Measurements from ENCODE around the gene LAPTM5.
"Not testable (repeated sequence)": the region's sequence is repeated elsewhere in the genome, so short reads cannot be mapped to it uniquely, and the experiment has no call there.

The LAPTM5 gene, protein sequence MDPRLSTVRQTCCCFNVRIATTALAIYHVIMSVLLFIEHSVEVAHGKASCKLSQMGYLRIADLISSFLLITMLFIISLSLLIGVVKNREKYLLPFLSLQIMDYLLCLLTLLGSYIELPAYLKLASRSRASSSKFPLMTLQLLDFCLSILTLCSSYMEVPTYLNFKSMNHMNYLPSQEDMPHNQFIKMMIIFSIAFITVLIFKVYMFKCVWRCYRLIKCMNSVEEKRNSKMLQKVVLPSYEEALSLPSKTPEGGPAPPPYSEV

DNA sequence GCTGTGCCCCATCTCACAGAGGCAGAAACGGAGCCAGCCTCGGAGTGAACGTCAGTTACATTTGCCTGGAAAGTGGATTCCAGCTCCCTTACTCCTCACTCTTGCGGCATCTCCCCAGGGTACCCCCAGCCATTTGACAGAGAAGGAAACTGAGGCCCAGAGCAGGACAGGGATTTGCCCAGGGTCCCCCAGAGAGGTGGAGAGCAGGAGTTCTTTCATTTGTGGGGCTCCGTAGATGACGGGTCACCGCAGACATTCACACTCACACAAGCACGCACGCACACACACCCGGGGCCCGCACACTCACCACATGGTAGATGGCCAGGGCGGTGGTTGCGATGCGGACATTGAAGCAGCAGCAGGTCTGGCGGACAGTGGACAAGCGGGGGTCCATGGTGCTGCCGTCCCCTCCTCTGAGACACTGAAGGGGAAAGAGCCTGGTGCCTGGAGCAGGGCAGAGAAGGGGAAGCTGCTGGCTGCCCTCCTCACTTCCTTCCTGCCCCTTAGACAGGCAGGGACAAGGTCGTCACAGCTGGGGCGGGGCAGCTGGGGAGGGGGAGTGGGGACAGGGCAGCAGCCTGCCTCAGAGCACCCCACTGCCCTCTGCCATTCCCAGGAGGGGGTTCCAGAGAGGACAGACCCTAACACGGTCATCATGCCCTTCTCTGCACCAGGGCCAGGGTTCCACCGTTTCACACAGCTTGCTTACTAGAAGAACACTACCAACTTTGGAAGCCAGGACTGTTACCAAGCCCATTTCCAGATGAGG lies at the start of gene LAPTM5:
LAPTM5 (minus strand) TSS at position 423 of the 769 bp plus-strand sequence; CDS start at position 394, 29 bp downstream.
- DNase-seq (ENCODE audit: low read depth) = no peak

DNA sequence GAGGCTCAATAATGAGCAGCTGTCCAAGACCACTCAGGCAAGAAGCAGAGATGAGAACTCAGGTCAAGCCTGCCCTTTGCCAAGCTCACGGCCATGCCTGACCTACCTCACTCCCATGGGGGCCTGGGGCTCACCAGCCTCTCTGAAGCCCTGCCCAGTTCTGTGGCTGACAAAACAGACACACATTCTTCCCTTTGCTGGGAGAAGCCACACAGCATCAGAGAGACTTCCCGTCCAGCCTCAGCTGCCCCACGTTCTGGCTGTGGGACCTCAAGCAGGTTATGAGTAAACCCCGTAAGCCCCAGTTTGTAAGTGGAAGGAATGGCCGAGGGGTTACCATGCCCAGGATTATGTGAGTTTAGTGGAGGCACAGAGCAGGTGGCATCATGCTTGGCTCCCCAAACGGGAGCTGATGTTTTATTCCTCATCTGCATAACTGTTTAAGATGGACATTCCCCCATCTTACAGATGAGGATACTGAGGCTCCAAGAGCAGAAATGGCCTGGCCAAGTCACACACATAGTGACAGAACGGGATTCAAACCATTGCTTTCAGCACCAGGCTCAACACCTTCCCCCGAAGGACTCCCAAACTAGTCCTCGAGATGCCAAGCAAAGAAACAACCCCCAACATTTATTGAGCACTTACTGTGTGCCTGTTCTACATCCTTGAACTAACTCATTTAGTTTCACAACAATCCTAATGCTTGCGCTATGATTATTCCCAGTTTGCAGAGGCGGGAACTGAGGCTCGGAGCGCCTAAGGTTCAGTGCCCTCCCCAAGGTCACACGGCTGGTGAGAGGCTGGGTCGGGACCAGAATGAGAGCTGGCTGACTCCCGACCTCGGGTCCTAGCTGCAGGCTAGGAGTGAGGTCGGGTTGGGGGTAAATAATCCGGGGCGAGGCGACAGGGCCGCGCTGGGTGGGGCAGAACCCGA lies 49.1 kb upstream of the LAPTM5 start:
- DNase-seq (ENCODE audit: low read depth) = no peak

DNA sequence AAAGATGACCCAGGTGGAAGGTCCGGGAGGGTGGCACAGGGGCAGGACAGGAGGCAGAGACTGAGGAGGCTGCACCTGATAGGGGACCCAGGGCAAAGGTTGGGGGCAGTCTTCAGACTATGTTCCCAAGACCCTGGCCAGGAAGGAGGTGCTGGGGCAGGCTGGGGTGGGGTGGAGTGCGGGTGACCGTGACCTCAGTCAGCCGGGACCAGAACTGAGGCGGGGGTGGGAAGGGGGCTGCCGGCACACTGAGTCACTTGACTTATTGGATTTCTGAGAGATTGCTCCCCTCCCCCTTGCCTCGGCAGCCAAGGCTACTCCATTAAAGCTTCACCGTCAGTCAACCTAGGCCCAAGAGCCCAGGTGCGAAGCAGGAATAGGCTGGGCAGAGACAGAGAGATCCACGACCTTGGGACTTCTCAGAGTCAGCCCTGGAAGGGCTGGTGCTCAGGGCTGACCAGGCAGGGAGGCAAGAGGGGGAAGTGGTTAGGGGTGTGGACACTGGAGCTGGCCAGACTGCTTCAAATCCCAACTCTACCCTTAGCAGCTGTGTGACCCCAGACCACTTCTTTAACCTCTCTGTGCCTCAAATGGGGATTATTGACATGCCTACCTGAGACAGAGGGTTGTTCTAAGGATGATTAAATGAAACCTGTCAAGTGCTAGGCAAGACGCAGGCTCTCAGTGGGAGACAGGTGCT lies 47.9 kb upstream of the LAPTM5 start:
- no peak for DNase-seq (ENCODE audit: low read depth)

DNA sequence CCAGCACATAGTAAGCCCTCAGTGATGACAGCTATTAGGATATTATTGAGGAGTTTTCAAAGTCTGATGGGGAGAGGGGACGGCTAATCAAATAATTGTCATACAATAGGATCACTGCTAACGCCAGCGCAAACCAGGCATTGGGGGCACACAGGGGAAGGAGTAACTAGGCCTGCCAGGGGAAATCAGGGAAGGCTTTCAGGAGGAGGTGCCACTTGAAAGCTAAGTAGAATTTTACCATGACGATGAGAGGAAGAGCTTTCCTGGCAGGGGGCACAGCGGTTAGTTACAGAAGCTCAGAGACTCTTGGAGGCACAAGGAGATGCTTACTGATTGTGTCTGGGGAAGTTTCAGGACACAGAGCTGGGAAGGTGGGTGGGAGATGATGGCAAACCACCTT lies 47.2 kb upstream of the LAPTM5 start:
- DNase-seq (ENCODE audit: low read depth) = no peak

DNA sequence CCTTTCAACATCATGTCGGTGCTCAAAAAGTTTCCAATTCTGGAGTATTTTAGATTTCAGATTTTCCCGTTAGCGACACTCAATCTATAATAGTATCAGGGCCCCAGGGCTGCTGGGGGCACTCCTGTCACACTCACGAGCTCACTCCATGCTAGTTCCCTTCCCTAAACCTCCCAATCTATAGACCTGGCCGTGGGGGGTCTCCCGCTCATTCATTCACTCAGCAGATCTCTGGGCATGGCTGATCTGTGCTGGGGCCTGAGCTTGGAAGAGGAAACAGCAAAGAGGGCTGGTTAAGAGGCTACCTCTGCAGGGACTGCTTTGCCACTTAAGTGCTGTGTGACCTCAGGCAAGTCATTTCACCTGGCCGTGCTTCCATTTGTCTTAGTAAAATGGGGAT lies 46.8 kb upstream of the LAPTM5 start:
- no peak for DNase-seq (ENCODE audit: low read depth)

DNA sequence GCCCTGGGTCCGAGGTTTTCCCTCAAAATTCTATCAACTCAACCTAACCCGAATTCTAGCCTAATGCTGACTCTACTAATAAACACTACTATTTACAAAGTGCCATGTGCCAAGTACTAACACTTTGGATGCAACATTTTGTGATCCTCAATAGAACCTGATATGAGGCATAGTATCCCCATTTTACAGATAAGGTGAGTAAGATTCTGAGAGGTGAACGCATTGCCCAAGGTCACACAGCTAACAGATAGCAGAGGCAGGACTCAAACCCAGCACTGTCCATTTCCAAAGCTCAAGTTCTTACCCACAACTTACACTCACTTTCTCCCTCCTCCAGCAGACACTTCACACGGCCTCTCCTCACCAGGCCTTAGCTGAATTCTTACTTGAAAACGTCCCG lies 46.0 kb upstream of the LAPTM5 start:
- DNase-seq (ENCODE audit: low read depth) = no peak

DNA sequence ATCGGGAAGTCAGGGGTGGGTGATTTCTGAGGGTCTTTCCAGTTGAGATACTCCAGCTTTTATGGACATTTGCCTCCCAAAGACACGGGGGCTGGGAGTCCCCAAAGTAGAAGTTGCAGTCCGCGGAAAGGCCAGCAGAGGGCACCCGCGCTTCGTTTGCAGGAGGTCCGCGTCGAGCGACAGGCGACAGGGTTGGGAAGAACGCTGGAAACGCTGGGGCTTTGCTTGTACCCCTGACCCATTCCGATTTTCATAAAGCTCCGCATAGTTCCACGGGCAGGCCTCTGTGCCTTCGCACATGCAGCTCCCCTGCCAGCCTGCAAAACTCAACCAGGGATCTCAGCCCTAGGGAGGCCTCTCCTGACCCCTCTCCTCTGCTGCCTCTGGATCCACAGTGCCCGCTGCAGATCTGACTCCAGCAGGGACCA lies 44.2 kb upstream of the LAPTM5 start:
- peak; percentile 84 for DNase-seq (ENCODE audit: low read depth)

DNA sequence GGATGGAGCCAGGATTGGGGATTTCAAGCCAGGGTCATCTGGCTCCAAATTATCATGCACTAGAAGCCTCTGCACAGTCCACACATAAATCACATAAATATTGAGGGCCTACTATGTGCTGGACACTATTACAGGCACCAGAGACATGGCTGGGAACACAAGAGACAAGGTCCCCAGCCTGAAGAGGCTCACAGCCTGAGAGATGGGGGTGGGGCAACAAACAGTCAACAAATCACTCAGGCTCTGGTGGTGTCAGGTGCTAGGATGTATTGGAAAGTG lies 41.6 kb upstream of the LAPTM5 start:
- DNase-seq (ENCODE audit: low read depth) = no peak

DNA sequence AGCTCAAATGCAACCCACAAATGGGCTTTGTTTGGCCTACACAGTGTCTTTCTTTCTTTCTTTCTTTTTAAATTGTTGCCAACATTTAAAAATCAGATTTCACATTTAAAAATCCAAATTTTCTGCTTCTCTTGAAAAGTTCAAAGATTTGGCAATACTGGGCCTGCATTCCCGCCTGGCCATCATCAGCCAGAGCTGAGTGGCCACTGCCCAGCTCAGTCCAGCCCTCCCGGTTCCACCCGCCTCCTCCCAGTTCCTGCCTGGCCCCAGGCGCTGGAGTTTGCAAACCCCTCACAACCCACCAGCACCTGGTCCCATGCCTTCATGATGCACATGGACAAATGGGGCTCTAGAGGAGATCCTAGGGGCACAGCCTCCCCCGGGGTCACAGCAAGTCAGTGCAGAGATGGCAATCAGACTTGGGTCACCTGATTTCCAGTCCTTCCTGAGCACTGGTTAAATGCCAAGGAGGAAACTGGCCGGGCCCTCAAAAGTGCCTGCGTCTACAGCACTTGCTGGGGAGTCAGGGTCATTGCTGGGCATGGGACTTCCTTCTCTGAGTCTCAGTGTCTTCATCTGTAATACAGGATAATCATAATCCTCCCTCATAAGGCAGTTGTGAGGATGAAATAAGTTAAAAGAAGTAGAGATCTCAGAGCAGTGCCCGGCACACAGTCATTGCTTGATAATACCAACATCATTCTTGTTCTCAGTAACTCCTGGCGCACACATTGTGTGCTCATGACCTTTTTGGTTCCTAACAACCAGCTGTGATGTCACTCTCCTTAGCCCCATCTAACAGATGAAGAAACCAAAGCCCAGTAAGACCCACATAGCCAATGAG lies 41.0 kb upstream of the LAPTM5 start:
- DNase-seq (ENCODE audit: low read depth) = no peak

DNA sequence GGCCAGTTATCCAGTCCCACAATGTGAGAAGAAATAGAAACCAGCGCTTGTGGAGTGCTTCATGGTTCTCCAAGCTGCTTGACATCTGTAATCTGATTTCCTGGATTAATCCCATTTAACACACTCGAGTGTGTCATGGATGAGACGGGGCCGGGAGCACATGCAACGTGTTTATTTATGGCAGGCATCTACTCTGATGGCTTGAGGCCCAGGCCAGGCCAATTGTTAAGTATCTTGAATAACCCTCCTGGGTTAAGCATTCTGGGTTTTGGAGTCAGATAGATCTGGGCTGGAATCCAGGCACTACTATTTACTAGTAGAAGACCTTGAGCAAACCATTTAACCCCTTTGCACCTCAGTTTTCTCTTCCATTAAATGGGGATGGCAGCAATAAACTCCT lies 37.5 kb upstream of the LAPTM5 start:
- DNase-seq (ENCODE audit: low read depth) = no peak

DNA sequence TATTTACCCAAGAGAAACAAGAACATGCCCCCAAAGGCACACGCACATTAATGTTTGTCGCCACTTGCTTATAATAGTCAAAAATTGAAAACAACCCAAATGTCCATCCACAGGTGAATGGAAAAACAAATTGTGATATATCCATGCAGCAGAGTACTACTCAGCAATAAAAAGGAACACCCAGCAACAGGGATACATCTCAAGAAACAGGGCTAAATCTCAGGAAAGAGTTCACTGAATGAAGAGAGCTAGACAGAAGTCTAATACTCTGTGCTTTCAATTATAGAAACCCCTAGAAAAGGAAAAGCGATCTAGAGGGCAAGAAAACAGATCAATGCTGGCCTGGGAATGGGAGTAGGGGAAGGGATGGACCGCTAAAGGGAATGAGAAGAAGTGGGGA lies 36.7 kb upstream of the LAPTM5 start:
- no peak for DNase-seq (ENCODE audit: low read depth)

DNA sequence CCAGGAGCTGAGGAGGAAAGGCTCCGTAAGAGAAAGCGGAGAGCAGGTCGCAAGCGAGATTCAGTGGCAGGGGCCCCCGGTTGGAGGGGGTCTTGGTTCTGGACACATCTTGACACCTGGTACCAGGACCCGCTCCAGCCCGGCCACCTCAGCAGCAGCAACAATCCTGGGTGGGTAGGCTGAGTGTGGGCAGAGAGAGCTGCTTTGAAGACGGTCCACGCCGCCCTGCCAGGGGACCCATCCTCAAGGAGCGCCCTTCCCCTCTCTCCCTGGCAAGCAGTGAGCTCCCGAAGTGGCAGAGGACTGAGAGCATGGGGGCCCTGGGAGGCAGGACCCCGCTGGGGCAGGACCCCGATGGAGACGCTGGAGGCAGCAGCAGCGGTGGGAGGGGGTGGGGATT lies 35.6 kb upstream of the LAPTM5 start:
- DNase-seq (ENCODE audit: low read depth) = no peak

DNA sequence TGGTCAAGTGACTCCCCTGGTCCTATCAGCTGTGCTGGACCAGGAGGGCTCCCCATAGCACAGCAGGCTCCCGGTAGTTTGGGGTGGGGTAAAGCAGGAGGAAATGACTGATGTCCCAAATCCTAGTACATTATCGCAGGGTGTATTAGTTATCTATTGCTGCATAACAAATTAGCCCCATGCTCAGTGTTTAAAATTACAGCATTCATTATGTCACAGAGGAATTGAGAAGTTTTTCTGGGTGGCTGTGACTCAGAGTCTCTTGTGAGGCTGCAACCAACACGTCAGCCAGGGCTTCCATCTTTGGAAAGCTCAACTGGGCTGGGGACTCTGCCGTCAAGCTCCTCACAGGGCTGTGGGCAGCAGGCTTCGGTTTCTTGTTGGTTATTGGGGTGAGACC lies 34.3 kb upstream of the LAPTM5 start:
- no peak for DNase-seq (ENCODE audit: low read depth)

DNA sequence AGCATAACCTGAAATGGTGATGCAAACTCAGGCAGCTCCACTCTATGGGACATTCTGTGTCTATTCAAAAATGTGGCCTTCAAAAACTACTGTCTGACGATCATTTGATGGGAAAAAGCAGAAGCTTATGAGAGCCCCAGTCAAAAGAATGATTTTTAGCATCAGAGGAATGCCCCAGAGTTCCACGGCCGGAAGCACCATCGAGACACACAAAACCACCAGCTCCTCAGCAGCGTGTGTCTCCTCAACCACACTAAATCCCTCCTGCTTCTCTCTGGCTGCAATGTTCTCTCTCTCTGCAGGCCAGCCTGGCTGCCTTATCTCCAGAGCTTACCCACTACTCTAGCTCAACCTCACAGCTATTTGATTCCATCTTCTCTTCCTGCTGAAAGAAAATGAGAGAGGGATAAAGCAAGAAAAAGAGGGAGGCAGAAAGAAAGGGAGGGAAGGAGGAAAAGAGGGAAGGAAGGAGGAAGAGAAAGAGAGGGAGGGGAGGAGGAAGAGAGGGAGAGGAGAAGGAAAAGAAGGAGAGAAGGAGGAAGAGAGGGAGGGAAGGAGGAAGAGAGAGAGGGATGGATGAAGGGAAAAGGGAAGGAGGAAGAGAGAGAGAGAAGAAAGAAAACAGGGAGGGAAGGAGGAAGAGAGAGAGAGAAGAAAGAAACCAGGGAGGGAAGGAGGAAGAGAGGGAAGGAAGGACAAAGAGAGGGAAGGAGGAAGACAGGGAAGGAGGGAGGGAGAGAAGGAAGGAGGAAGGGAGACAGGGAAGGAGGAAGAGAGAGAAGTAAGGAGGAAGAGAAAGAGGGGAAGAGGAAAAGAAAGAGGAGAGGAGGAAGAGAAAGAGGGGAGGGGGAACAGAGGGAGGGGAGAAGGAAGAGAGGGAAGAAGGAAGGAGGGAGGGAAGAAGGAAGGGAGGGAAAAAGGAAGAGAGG lies 33.5 kb upstream of the LAPTM5 start:
- DNase-seq (ENCODE audit: low read depth) = no peak

DNA sequence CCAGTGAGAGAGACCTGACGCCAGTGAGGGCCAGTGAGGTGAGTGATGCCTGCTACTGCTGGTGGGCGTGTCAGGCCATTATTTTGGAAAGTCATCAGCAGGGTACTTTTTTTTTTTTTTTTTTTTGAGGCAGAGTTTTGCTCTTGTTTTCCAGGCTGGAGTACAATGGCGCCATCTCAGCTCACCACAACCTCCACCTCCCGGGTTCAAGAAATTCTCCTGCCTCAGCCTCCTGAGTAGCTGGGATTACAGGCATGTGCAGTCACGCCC lies 32.6 kb upstream of the LAPTM5 start:
- DNase-seq (ENCODE audit: low read depth) = not testable (repeated sequence)

DNA sequence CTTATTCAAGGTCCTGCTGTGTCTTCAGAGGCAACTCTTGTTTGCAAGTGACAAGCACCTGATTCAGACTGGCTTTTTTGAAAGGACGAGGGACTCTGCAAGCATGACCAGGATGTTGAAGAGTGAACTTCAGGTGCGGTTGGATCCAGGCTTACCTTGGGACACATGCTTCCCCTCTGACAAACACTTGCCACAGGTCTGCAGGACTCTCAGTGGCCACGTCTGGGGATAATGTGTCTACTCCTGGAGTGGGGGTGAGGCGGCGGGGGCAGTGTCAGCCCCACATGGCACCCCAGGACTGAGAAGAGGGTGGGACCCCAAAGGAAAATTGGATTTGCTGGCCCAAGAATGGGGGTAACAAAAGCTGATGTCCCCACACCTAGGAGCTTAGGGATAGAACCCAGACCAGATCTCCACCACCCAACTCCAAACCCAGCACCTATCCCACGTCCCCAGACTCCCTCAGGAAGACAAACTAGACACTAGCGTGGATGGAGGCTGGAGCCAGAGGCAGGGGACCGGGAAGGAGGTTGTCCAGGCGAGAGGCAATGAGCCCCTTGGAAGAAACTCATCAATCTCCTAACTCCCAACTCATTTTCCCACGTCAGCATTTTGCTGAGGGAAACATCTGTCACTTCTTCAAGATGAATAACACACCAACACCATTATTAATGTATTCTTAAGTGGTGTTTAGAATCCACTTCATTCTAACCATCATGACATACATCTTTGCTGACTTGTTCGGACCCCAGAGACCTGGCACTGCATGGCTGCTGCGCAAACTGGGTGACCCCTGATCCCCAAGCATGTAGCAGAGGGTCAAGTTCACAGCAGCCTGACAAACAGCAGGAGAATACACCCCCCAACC lies 32.0 kb upstream of the LAPTM5 start:
- no peak for DNase-seq (ENCODE audit: low read depth)

DNA sequence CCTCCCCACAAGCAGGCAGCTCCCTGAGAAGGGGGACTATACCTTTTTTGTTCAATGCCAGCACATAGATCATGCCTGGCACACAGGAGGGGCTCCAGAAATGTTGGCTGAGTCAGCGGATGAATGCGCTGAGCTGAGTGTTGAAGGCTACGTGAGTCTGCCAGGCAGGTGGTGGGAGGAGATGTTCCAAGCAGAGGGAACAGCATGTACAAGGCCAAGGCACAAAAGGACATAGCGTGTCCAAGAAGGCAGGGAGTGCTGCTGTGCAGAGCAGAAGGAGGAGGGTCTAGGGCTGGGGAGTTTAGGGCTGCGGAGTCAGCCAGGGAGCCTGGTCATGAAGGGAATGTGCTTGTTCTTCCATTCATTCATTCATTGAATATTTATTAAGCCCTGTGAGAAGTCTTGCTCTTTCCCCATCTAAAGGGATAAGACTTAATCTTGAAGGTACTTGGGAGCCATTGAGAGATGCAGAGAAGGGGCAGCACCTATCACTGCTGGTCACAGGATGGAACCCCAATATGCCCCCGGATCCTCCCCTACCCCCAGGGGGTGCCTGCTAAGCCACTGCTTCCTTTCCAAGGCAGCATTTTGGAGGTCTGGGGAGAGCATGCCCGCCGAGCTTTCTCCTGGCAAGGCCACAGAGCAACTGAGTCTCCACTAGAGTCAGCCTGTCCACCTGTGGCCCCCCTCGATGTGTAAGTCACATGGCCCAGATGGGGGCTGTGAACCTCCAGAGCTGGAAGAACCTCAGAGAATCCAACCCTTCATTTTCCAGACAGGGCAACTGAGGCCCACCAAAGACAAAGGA lies 31.2 kb upstream of the LAPTM5 start:
- DNase-seq (ENCODE audit: low read depth) = no peak

DNA sequence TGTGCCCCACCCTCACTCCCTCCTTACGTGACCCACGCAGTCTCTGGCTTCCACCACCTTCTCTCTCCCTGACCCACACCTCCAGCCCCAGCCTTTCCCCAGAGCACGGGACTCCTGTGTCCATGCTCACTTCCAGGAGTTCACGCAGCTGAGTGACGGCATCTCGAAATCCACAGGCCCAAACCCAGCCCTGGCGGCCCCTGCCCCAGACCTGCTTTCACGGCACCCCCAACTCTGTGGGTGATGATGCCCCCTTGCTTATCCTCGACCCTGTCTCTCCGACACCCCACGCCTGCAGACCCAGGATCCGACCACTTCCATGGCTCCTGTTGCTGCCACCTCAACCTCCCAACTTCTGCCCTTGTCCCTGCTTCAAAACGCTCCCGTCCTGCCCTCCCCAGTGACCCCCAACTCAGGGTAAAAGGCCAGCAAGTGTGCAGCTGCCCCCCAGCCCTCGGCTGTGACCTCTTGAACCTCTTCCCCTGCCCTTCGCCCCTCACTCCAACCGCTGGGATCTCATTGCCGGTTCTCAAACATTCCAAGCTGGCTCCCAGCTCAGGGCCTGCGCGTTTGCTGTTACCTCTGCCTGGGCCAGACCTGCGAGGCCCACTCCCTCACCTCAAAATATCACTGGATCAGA lies 30.4 kb upstream of the LAPTM5 start:
- no peak for DNase-seq (ENCODE audit: low read depth)

Measured in stimulated activated CD8-positive, alpha-beta memory T cell treated with anti-CD3 and anti-CD28 coated beads, Interleukin-15, amount 100 ng/mL, for 24 hours (primary cell).